Measurements from ENCODE around the gene RACGAP1.

Gene RACGAP1

GRCh38 chr12:49953151-49953550, 72.1 kb downstream of the RACGAP1 start:
- DNase-seq, result no peak

GRCh38 chr12:49952391-49953055, 72.8 kb downstream of the RACGAP1 start:
- no peak for DNase-seq

DNA sequence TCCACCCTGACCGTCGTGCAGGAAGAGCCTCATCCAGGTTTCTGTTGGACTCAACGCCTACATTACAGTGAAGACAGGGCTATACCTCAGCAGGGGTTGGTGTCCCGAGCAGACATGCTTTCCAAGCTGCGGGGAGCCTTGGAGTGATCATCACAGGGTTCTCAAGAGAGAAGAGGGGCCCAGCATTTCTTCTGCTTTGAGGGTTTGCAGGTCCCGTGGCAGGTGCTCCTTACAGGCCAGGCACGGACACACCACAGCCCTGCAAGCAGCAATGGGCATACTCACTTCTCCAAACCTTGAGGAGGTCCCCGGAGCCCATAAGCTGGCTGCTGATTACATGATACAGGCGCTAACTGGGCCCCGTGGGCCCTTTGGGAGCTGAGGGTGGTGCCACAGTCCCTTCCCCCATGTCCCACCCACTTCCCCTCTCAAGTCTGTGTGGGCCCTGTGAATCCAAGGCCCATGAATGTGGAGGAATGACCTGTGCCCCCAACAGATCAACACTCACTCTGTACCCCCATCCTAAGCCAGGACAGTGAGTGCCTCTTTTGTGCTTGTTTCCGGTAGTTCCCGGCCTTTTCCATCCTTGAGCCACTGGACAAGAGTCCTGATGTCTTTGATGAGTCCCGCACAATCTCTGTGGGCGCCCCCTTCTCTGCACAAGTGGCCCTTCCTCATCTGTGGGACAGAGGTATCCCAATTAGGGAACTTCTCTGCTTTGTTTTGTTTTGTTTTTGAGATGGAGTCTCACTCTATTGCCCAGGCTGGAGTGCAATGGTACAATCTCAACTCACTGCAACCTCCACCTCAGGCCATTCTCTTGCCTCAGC, 73.7 kb downstream of the RACGAP1 start:
- DNase-seq, result no peak

- DNase-seq, result no peak
Observed at GRCh38 chr12:49950273-49951251, 74.7 kb downstream of the RACGAP1 start, which contains the start of gene AQP2. Gene AQP2 (plus strand): TSS chr12:49950737. CDS start chr12:49950831, 94 bp downstream.

DNA sequence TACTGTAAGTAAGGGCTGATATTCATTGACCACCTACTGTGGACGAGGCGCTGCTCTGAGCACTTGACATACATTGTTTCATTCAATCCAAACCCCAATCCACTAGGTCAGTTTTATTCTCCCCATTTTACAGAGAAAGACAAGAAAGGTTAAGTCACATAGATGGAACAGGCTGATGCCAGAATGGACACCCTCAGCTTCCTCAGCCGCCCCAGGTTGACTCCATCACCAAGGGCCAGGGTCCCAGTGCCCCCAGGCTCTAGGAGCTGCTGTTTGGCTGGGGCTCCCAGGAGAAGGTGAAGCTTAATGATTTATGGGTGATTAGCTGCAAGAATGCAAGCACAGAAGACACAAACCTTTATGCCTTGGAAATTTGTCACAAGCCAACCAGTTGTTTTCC, 75.4 kb downstream of the RACGAP1 start:
- no peak for DNase-seq

DNA sequence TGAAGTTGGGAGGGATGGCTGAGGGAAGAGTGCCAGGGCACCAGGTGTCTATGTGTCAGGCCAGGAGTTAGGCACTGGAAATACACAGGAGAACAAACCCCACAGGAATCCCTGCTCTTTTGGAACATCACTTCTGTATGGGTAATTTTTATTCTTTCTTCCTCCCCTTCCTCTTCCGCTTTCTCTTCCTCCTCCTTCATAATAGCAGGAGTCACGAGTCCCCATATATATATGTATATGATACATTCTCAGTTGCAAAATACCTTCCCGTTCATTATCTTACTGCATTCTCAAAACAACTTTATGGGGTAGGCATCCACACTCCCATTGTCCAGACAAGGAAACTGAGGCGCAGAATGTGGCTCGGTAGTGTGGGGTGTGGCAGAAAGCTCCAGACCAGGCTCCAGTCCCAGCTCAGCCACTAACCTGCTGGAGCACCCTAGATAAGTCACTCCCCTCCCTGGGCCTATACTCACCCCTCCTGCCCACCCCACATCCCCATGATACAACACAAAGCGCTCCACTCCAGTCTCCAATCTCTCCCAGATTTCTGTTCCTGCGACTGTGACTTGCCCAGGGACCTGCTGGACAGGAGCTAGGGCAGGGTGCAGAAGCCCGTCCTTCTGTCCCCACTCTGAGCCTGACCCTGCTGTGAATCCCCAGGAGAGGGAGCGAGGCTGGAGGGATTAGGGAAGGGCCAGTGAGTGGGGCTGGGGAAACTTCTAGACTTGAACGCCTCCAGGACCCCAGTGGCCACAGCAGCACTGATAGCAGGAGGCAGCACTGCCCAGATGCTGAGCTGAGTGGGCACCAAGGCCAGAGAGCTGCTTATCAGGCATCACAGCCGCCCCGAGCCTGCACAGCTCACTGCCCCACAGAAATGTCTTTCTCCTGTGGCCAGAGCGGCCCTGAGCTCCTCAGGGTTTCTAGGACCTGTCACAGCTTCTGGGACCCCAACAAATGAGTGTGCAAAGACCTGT, 76.1 kb downstream of the RACGAP1 start:
- no peak for DNase-seq

DNA sequence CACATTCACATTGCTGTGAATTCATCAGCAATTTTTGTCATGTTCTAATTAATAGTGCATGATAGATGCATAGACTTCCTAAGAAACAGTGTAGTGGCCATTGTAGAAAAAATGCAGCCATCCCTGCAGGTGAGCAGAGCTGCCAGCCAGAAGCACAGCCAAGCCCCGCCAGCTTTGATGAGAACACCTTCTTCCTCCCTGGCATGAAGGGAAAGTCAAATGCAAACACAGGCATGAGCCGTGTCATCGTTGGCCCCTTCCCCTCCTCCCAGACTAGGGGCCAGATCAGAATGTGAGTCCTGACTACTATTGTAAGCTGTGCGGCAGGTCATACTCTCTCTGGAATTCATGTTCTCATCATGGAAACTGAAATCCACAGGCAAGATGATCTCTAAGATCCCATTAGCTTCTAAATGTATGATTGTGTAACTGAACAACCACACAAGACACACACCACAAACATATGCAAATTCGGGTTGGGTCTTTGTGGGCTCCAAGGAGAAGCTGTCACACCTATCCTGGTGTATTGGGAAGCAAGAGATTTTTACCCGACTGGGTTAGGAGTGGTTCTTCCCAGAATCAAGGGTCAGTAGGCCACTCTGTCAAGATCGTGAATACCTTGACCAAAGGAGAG, 77.6 kb downstream of the RACGAP1 start:
- DNase-seq, result no peak

DNA sequence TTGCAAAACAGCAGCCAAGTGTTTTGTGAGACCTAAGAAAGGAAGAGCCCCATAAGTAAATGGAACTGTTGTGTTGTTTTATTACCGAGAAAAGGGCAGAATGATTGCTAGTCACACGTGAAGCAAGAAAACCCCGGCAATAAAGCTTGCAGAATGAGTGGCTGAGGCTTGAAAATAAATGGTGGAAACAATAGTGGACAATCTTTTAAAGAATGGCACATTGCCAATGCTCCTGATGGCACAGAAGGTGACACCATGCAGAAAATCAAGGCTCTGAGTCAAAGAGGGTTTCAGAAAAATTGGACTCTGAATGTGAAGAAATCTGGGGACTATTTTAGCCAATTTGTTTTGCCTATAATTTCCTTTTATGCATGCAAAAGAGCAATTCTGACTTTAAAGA, 78.8 kb downstream of the RACGAP1 start:
- DNase-seq, result no peak

DNA sequence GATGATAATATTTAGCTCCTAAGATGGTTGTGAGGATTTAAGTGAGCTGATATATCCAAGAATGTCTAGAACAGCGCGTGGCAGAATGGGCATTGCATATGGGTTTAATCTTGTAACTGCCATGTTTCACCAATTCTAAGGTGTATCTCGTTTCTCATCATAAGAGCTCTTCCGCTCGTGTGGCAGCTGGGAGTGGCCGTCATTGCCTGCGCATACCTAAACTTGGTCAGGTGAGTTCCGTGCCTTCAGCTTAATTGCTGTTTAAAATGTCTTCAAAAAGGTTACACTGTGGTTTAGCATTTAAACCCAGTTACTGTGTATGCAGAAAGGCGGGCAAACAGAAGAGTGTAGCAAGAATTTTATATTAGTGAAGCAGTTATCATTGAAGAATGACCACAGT, 79.2 kb downstream of the RACGAP1 start:
- DNase-seq, result no peak

GRCh38 chr12:49945394-49946080, 79.8 kb downstream of the RACGAP1 start:
- no peak for DNase-seq

DNA sequence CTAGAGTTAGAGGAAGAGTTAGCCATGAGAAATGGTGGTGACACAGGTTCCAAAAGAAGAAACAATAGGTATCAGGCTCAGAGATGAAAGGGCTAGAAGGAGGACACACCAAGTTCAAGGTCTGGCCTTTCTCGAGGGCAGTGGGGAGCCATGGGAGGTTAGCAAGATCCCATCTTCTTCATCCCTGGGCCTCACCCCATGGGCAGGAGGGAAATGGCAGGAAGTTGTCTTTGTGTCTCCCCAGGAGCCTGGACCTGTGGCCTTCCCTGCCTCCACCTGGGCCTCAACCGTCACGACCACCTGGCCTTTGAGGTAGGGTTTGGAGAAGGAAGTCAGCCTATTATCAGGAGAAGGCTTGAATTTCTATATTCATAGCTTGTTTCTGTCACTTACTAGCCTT, 80.6 kb downstream of the RACGAP1 start:
- no peak for DNase-seq

GRCh38 chr12:49944046-49944445, 81.2 kb downstream of the RACGAP1 start:
- DNase-seq, result no peak

DNA sequence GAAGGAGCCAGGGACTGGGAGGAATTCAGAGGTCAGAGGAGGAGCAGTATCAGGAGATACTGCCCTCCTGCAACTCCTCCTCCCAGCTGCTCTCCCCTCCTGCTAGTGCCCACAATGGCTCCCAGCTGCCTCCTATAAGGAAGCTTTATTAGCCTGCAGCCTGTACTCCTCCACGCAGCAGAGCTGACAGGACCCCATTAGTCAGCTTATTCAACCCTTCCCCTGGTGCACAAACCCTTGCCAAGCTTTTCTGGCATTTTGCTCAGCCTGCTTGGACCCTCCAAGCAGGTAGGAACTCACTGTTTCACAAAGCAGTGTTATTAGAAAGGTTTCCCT, 81.7 kb downstream of the RACGAP1 start:
- peak in 1 of 2 experiments; percentile 25 for DNase-seq

DNA sequence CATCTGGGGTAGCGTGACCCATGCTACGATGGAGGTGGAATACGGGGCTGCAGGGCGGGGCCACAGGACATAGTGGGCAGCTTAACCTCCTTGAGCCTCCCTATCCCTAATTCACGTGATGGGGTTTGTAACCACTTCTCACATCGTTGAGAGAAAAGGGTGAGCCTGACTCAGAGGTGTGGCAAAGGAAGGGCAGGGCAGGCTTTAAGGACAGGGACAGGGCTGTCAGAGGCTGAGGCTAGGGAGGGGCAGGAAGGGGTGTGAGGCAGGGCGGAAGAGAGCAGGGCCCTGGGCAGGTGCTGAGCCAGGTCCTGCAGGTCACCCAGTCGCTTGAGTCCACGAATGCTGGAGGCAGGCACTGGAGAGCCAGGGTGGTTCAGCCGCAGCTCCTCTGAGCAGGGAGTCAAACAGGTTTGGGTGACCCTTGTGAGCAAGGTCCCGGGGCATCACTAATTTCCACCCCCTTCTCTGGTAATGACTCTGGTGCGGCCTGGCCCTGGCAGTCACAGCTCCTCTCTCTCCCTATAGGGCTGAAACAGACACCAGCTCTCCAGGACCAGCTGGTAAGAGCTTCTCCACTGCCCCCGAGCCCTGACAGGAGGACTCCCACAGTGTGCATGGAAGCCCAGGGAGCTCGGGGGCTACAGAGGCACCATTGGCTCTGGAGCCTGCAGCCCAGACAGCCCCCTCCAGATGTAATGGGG, 82.2 kb downstream of the RACGAP1 start:
- peak in 1 of 2 experiments; percentile 25 for DNase-seq

- DNase-seq, result no peak
Observed at GRCh38 chr12:49942512-49942893, 82.8 kb downstream of the RACGAP1 start.

DNA sequence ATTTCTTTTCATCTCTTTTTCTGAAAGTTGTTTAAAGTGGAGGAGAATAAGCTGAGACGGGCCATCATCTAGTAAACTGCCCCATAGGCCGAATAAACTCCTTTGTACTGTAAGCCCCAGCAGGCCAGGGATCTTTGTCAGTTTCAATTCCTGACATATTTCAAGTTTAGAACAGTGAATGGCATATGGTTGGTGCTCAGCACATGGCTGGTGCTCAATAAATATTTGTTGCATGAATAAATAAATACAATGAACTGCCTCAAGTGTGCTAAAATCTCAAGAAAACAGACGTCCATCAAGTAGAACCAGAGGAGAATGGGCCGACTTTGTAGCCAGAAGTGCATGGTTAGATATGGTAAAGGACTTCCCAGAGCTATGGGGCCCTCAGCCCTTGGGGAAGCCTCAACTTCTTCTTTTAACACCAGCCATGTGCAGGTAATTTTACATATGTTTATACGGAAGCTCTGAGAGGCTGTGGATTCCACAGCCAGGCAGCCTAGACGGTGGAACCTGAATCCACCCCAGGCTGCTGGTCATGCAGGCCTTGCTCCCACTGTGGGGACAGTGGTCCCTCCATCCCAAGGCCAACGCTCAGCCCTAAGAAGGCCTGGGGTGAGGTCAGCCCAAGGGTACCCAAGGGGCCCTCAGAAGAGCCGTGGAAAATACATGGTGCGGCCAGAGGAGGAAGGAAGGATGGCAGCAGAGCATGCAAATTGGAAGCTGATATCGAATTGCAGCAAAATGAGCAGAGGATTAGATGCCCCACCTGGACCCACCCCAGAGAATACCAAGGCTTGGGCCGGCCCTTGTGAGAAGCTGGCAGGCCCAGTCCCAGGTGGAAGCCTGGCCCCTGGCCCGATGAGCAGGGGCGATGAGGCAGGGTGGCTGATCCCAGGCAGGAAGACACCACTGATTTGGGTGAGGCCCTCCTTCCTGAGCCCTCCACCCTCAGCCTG, 83.5 kb downstream of the RACGAP1 start:
- peak; percentile 28 to 65 for DNase-seq

- no peak for DNase-seq
Observed at GRCh38 chr12:49939707-49940106, 85.6 kb downstream of the RACGAP1 start.

DNA sequence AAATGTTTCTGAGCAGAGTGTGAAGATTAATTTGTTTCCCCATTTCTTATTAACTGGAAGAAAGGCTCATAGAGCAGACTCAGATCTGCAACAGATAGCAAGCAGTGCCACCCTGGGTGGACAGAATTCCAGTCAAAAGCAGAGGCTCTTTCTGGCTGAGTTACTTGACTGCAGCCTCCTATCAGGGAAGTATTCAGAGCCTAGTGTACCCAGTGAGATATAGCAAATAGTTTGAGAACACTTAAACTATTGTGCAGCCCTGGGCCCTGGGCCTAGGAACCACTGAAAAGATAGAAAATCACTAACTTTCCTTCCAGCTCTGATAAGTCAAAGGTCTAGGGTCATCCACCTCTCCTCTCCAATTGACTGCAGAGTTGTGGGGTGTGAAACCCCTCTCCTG, 86.0 kb downstream of the RACGAP1 start:
- no peak for DNase-seq

All from NCI-H446 (cell line).